Aorta (tissue), 5 donors: Measurements from ENCODE around the gene SRC. TPM values are rescaled to one million over a fixed set of nuclear protein-coding genes. Genes with fewer than 3 reads are reported as not detected.

Source experiments
- ATAC-seq: fragments of 200-7000 bp; cut with Tn5 transposase; one replicate; pipeline ENCODE4 v1.9.1; 2022; ENCODE audit warnings: moderate library complexity; ENCODE audit not compliant: low FRiP score
- DNase-seq, 2 donors: peaks; one replicate each; pipeline ENCODE4 v3.0.0-alpha.2; 2020
- H3K27ac ChIP-seq, 2 donors: one replicate each; pipeline ENCODE4 v1.5.1; 2013; ENCODE audit warnings: low read length in 2 of 2, mild to moderate bottlenecking in 2 of 2, moderate library complexity in 2 of 2, control low read depth in 1 of 2, inconsistent platforms in 1 of 2, low read depth in 1 of 2
- H3K27me3 ChIP-seq, 2 donors: one replicate each; pipeline ENCODE4 v1.6.1; 2013; ENCODE audit warnings: control low read depth in 1 of 2, low read length in 1 of 2, mild to moderate bottlenecking in 1 of 2, moderate library complexity in 1 of 2; ENCODE audit not compliant: insufficient read depth in 2 of 2, control insufficient read depth in 1 of 2
- H3K36me3 ChIP-seq, 2 donors: one replicate each; pipeline ENCODE4 v1.6.1; 2013; ENCODE audit warnings: control low read depth in 1 of 2, low read length in 1 of 2, mild to moderate bottlenecking in 1 of 2; ENCODE audit not compliant: insufficient read depth in 2 of 2, control insufficient read depth in 1 of 2
- H3K4me1 ChIP-seq, 2 donors: one replicate each; pipeline ENCODE4 v1.6.1; 2013; ENCODE audit warnings: low read length in 2 of 2, control low read depth in 1 of 2, mild to moderate bottlenecking in 1 of 2, moderate library complexity in 1 of 2; ENCODE audit not compliant: insufficient read depth in 2 of 2, control insufficient read depth in 1 of 2
- H3K4me3 ChIP-seq, 2 donors: one replicate each; pipeline ENCODE4 v1.5.1; 2013; ENCODE audit warnings: low read length in 2 of 2, control low read depth in 1 of 2, mild to moderate bottlenecking in 1 of 2
- H3K9me3 ChIP-seq: one replicate; pipeline ENCODE4 v1.6.1; 2013; ENCODE audit warnings: mild to moderate bottlenecking, low read length; ENCODE audit not compliant: control insufficient read depth
- WGBS, 2 donors: extraction: QIAGEN DNeasy Blood & Tissue Kit; methylation state at CpG; one replicate each; pipeline ENCODE4 v1.1.7; 2013; 5-methylcytosine and 5-hydroxymethylcytosine counted together
- intact Hi-C, 2 donors: fragments of 100-400 bp; cut with DNase I; formaldehyde crosslinking; loops; one replicate each; pipeline versions ENCODE4 v1.14.2 to v1.15.0; 2022
- polyA plus RNA-seq, 2 donors: library from polyadenylated mRNA; stranded (reverse); fragments of 200-250 nt; gene quantifications; one replicate each; pipeline ENCODE4 v1.2.3, GENCODE V29; 2013
- total RNA-seq, 2 donors: library from RNA; stranded (reverse); fragmentation: NEBNext Ultra II Directional; extraction: Animal tissue kit (Norgen Biotek cat#: 25700); gene quantifications; one replicate each; pipeline ENCODE4 v1.2.1, GENCODE V29; 2021
- donor health status: healthy with polysubstance abuse.
- donor health status: Bipolar disorder and iron deficiency.
- donor health status: DM: no; HTN: no; CAD: no.
- donor health status: DM: no; HTN: no; CAD: no.
- donor health status: DM: yes; HTN: yes; CAD: no.

The SRC gene
- total and polyA plus RNA-seq, 4 donors: 16.7 to 72.4 (median 41.2) TPM

GRCh38 chr20:37421060-37421905 lies 75.3 kb downstream of the SRC start:
- intact Hi-C loops: no loop called here
- H3K4me1 ChIP-seq: no peaks in the 10 kb centered on the region
- 61 to 75% methylated on average over 25 of the region's 25 CpGs for WGBS, 2 donors
- DNase-seq: no peak
- no peak for ATAC-seq
- no peak overlapping the region for H3K4me3 ChIP-seq
- H3K36me3 ChIP-seq: no peaks in the 10 kb centered on the region
- H3K9me3 ChIP-seq: no peaks in the 10 kb centered on the region
- no peaks in the 10 kb centered on the region for H3K27me3 ChIP-seq
- no peak overlapping the region for H3K27ac ChIP-seq

- Histone ChIP-seq H3K36me3 (no peaks in the 10 kb centered on the region), H3K27ac (no peak overlapping the region), H3K4me3 (no peak overlapping the region), H3K9me3 (no peaks in the 10 kb centered on the region), H3K27me3 (no peaks in the 10 kb centered on the region), H3K4me1 (no peaks in the 10 kb centered on the region)
- intact Hi-C loops: no loop called here
- 2 to 10% methylated on average over 6 of the region's 6 CpGs for WGBS, 2 donors
- ATAC-seq (no peak), DNase-seq (no peak)
These were observed 76.0 kb downstream of the SRC start for GRCh38 chr20:37421988-37422387.

- WGBS, 2 donors: 71 to 73% methylated on average over 11 of the region's 11 CpGs
- Histone ChIP-seq H3K27ac (no peak overlapping the region), H3K4me1 (no peaks in the 10 kb centered on the region), H3K4me3 (no peak overlapping the region), H3K27me3 (no peaks in the 10 kb centered on the region), H3K36me3 (no peaks in the 10 kb centered on the region), H3K9me3 (no peaks in the 10 kb centered on the region)
- no peak for ATAC-seq
- intact Hi-C loops: no loop called here
- DNase-seq: no peak
These were observed 76.9 kb downstream of the SRC start for GRCh38 chr20:37422791-37423286.

- intact Hi-C loops: no loop called here
- 82 to 83% methylated on average over 10 of the region's 10 CpGs for WGBS, 2 donors
These were observed 77.6 kb downstream of the SRC start for GRCh38 chr20:37423545-37423944.

GRCh38 chr20:37424062-37424851 lies 78.3 kb downstream of the SRC start:
- no peaks in the 10 kb centered on the region for H3K9me3 ChIP-seq
- 84 to 87% methylated on average over 3 of the region's 3 CpGs for WGBS, 2 donors
- no peak overlapping the region for H3K27ac ChIP-seq
- H3K36me3 ChIP-seq: no peaks in the 10 kb centered on the region
- intact Hi-C loops: no loop called here
- H3K4me3 ChIP-seq: no peak overlapping the region
- DNase-seq (no peak), ATAC-seq (no peak)
- no peaks in the 10 kb centered on the region for H3K4me1 ChIP-seq
- H3K27me3 ChIP-seq: no peaks in the 10 kb centered on the region

More at GRCh38 chr20:37423545-37423944, 77.6 kb downstream of the SRC start:
- ATAC-seq (no peak), DNase-seq (no peak)
- H3K4me1 ChIP-seq: no peaks in the 10 kb centered on the region
- H3K27ac ChIP-seq: no peak overlapping the region
- no peaks in the 10 kb centered on the region for H3K9me3 ChIP-seq
- H3K27me3 ChIP-seq: no peaks in the 10 kb centered on the region
- no peak overlapping the region for H3K4me3 ChIP-seq
- no peaks in the 10 kb centered on the region for H3K36me3 ChIP-seq

- Histone ChIP-seq H3K27me3 (no peaks in the 10 kb centered on the region), H3K9me3 (no peaks in the 10 kb centered on the region), H3K27ac (no peak overlapping the region), H3K4me1 (no peaks in the 10 kb centered on the region), H3K36me3 (no peaks in the 10 kb centered on the region), H3K4me3 (no peak overlapping the region)
- ATAC-seq (no peak), DNase-seq (no peak)
- 94 to 95% methylated on average over 9 of the region's 9 CpGs for WGBS, 2 donors
- intact Hi-C loops: no loop called here
These were observed 79.2 kb downstream of the SRC start for GRCh38 chr20:37425103-37425625.

GRCh38 chr20:37426106-37426505 lies 80.2 kb downstream of the SRC start:
- no peaks in the 10 kb centered on the region for H3K9me3 ChIP-seq
- DNase-seq: no peak
- H3K4me1 ChIP-seq: no peaks in the 10 kb centered on the region
- no peaks in the 10 kb centered on the region for H3K36me3 ChIP-seq
- 70 to 77% methylated on average over 17 to 18 of the region's 18 CpGs for WGBS, 2 donors
- intact Hi-C loops: no loop called here
- H3K27ac ChIP-seq: no peak overlapping the region
- ATAC-seq: no peak
- H3K4me3 ChIP-seq: no peak overlapping the region
- no peaks in the 10 kb centered on the region for H3K27me3 ChIP-seq

- H3K4me3 ChIP-seq: no peak overlapping the region
- 74 to 80% methylated on average over 3 of the region's 3 CpGs for WGBS, 2 donors
- intact Hi-C loops: no loop called here
- H3K27me3 ChIP-seq: no peaks in the 10 kb centered on the region
- DNase-seq: no peak
- no peaks in the 10 kb centered on the region for H3K4me1 ChIP-seq
- no peak for ATAC-seq
- no peaks in the 10 kb centered on the region for H3K36me3 ChIP-seq
- no peak overlapping the region for H3K27ac ChIP-seq
- H3K9me3 ChIP-seq: no peaks in the 10 kb centered on the region
These were observed 81.0 kb downstream of the SRC start for GRCh38 chr20:37426978-37427377.
